Measurements from ENCODE around the gene ATP1B1.
"Not testable (repeated sequence)": the region's sequence is repeated elsewhere in the genome, so short reads cannot be mapped to it uniquely, and the experiment has no call there.

ATP1B1 gene

GRCh38 chr1:169117014-169117413, 10.5 kb downstream of the ATP1B1 start:
- DNase-seq (ENCODE audit: low read depth) = no peak

DNA sequence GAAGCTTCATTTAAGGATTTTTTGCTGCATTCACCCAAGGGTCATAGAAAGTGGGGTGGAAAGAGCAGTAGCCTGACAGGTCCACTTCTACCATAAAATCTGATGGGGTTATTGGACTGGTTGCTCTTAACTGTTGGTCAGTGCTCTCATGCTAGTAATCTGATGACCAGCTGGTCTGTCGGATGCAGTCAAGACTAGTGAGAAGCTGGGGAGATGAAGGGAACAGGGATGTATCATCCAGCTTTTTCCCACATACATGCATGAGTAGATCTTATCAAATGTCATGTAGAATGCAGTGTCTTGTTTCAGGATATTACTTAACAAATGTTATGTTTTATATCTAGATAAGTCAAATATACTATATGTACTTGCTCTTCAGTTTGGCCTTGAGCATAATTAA, 11.1 kb downstream of the ATP1B1 start:
- no peak for DNase-seq (ENCODE audit: low read depth)

DNA sequence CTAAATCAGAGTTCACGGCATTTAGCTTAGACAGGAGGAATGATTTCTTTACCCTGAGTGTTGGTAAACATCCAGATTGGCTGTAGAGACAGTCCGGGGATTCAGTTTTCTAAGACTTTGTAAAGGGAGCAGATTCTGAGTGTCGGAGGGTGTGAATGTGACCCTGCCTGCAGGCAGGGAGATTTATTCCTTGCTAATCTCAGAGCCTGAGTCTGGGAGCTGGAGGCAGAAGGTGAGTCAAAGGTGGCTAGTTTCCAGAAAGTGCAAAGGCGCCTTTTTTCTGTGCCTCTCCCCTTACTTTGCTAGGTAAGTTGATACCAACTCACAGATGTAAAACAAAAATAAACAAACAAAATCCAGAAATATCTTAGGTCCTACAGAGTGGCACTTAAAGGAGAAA, 11.7 kb downstream of the ATP1B1 start:
- no peak for DNase-seq (ENCODE audit: low read depth)

- no peak for DNase-seq (ENCODE audit: low read depth)
These were observed 12.9 kb downstream of the ATP1B1 start for GRCh38 chr1:169119405-169119804.

DNA sequence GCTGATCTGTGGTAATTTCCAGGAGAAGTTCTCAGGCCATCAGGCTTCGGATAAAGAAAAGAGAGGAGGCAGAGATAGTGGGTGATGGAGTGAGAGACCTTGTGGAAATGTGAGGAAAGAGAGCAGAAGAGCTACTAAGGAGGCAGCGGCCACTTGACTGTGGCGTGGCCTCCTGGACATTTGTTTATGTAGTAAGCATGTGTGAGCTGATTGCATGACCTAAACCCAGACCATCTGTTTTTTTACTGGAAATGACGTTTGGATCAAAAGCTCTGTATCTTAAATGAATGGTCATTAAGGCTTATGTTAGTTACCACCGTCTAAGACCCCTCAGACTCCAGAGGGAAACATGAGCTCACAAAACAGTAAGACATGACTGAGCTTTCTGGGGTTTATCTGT, 13.6 kb downstream of the ATP1B1 start:
- no peak for DNase-seq (ENCODE audit: low read depth)

- DNase-seq (ENCODE audit: low read depth) = no peak
These were observed 14.8 kb downstream of the ATP1B1 start for GRCh38 chr1:169121146-169121923.

GRCh38 chr1:169122976-169123375, 16.5 kb downstream of the ATP1B1 start:
- no peak for DNase-seq (ENCODE audit: low read depth)

DNA sequence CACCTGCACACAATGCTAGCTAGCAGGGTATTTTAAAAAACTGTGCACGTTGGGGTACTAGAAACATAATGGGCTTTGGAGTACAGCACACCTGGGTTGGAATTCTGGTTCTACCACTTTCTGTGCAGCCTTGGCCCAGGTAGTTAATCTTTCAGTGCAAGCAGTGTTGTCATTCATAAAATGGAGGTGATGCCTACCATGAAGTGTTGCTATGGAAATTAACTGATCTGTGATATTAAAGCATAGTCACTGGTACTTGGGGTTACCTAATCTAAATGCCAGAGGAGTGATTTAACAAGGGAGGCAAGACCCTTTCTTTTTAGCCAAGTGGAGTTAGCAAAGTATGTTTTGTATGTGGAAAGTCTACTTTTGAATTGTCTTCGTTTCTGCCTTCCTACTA, 18.0 kb downstream of the ATP1B1 start:
- DNase-seq (ENCODE audit: low read depth) = no peak

DNA sequence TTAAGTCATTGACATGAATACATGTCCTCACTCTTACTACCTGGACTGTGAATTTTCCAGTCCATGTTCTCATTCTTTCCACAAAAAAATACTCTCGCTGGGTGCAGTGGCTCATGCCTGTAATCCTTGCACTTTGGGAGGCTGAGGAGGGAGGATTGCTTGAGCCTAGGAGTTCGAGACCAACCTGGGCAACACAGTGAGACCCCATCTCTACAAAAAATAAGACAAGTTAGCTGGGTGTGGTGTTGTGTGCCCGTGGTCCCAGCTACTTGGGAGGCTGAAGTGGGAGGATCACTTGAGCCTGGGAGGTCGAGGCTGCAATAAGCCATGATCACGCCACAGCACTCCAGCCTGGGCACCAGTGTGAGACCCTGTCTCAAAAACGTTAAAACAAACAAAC, 19.1 kb downstream of the ATP1B1 start:
- DNase-seq (ENCODE audit: low read depth) = not testable (repeated sequence)

GRCh38 chr1:169126335-169126734, 19.8 kb downstream of the ATP1B1 start:
- no peak for DNase-seq (ENCODE audit: low read depth)

GRCh38 chr1:169127305-169127704, 20.8 kb downstream of the ATP1B1 start:
- no peak for DNase-seq (ENCODE audit: low read depth)

DNA sequence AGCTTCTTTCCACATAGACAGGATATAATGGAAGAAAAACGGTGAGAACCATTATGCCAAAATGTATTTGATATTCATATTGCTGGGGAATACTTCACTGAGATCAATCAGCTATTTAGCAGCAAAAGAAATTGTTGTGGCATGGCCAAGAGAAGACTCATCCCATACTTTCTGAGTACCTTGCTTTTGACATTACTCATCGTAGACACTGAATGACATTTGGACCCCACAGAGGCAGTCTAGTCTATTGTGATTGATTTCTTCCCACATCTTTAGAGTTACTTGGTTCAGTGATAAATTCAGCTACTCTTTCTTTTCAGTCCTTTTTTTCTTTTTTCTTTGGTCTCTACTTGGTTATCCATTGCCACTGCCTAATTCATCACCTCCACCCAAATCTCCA, 22.1 kb downstream of the ATP1B1 start:
- no peak for DNase-seq (ENCODE audit: low read depth)

DNA sequence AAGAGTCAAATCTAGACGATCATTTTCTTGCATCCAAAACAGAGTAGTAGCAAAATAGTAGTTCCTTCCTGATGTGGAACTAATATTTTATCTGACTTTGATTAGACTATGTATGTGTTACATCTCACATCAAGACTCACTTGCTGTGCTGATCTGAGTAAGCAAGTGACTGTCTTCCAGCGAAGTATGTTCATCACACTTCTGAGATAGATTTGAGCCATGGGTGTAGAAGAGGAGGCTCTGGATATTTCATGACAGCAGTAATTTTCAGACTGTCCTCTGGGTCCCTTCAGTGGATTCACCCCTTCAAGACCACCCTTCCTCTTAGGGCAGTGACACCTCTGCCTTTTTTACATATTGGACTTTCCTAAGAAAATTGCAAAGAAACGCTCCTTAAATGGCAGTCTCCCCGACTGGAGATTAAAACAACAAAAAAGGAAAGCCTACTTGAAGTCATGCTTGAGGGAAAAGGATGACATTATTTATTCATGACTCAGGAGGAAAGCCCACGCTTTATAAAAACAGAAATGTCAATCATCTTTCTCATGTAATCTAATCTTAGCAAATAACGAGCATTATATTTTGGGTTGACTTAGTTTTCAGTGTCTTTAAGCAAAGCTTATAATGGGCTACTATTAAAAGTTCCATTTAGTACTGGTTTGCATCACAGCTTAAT, 22.8 kb downstream of the ATP1B1 start:
- DNase-seq (ENCODE audit: low read depth) = no peak

- no peak for DNase-seq (ENCODE audit: low read depth)
These were observed 24.2 kb downstream of the ATP1B1 start for GRCh38 chr1:169130683-169131082.

DNA sequence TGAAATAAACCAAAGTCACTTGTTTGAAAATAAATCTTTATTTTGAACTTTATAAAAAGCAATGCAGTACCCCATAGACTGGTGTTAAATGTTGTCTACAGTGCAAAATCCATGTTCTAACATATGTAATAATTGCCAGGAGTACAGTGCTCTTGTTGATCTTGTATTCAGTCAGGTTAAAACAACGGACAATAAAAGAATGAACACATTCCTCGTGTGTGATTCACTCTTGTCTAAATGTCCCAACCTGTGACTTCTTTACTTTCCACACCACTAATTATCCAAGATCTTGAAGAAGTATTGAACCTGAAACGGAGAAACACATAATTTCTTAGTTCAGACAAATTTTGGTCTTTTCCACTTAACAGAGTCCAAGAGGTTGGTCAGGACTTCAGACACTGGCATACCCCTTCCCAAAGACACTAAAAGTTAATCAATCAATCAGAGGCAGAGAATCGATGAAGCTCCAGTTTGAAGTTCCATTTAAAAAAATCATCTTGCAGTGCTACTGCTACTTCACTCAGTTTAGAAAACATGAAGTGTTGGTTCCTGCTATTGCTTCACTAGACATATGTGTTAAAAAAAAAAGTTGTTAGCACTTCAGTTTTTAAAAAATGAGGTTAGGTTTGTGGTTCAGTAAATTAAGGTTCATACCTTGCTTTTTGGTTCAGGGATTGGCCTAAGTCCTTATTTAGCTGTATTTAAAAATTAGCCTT, 26.2 kb downstream of the ATP1B1 start:
- no peak for DNase-seq (ENCODE audit: low read depth)

- DNase-seq (ENCODE audit: low read depth) = no peak
These were observed 26.7 kb downstream of the ATP1B1 start for GRCh38 chr1:169133228-169133576.

DNA sequence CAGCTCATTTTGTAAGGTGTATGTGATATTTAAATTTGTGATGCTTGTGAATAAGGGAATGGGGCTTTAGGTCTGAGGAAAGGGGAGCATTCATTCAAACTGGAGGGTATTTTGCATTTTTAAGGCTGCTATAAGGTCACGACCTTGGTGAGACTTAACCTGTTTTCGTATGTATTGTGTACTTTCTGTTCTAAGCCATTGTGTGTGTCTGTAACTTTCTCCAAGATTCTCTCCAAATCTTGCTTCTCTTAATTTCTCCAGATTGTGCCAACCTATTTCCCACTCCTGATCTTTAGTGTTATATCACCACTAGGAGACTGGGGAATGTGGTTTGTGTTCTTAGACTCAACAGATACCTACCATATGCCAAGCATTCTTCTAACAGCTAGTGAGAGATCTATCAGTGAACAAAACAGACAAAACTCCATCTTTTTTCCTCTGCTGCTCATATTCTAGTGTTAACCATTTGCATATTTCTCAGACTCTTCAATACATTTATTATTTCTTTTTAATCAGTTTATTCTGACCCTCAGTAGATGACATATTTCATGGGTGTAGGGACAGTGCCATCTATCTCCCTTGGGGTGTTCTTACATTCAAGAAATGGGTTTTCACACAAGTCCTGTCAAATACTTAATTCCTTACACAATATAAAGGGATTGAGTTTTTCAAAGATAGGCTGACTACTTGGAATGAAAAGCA, 27.5 kb downstream of the ATP1B1 start:
- DNase-seq (ENCODE audit: low read depth) = no peak

DNA sequence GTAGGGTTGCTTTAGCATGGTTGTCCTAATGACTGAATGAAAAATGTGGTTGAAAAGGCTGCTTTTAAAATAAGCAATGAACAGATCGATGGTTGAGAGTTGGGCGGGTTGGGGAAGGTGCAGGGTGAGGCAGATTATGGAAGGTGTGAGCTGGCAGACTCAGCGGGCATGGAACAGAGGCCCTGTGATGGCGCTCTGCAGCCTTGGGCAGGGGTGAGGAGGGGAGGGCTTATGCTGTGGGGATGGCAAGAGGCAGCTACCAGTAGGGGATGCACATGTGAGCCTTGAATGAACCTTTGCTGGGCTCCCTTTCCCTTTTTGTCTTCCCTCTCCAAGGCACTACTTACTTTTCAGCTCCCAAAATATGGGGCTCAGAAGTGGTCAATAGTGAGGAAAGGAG, 30.9 kb downstream of the ATP1B1 start:
- DNase-seq (ENCODE audit: low read depth) = no peak

DNA sequence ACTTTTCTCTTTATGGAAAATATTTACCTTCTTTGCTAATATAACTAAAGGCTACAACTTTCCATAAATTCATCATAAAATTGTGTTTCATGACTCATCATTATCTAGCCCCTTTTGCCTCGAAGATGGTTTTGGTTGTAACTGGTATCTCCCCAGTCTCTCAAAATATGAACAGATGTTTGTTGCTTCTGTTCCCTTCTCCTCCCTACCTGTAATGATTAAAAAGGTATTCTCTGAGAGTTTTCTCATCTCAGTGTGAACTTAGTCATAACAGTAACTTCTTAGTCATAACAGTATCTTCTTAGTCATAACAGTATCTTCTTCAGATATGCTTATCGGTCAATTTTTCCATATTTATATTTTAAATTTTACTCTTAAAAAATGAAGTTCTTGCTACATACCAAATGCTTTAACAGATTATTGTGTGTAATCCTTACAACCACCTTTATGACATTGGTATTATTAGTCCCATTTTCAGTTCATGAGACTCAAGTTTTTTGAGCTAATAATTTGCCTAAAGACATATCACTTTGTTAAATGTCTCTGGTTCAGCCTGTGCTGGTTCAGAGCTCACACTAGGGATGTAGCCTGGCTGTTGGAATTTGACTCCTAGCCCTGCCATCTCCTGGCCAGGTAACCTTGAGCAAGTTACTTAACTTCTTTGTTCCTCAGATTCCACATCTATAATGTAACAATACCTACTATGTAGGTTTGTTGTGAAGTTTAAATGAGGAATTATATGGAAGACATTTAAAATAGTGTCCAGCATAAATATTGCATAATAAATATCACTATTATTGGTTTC, 32.6 kb downstream of the ATP1B1 start:
- DNase-seq (ENCODE audit: low read depth) = no peak

GRCh38 chr1:169141356-169141755, 34.9 kb downstream of the ATP1B1 start:
- DNase-seq (ENCODE audit: low read depth) = no peak

DNA sequence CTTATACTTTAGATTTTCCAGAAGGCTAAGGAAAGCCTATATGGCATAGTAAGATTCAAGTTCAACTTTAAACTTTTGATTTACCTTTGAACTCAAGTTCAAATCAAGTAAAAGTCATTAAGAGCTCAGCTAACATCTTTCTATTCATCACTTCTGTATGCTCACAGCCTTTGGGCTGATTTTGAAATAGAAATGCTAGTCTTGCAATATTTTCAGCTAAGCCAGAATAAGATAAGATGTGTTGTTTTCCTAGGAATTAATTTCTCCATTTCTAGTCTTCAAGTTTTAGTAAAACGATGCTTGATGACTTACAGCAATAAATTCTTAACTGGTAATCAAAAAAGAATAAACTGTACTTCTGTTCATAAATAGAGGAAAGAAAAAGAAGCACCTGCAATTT, 35.6 kb downstream of the ATP1B1 start:
- DNase-seq (ENCODE audit: low read depth) = no peak

DNA sequence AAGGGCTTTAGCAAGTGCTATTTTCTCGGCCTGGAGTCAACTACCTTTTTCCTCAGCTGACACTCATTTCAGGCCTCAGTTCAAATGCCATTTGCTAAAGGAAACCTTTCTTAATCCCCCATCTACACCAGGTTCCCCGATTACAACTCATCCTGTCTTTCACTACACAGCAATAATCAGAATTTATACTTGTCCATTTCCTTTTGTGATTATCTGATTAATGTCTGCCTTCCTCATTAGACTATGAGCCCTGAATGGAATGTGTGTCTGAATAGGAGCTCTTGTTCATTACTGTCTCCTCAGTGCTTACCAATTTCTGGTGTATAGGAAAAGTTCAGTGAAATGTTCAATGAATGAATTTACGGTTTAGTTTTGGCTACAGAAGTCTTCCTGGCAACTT, 36.9 kb downstream of the ATP1B1 start:
- DNase-seq (ENCODE audit: low read depth) = no peak
